ENCODE data around the gene LIN28A.
A peak's percentile ranks its signal among the peaks of the same experiment; 100 is the strongest.
"Not testable (repeated sequence)": the region's sequence is repeated elsewhere in the genome, so short reads cannot be mapped to it uniquely, and the experiment has no call there.

Gene LIN28A, protein sequence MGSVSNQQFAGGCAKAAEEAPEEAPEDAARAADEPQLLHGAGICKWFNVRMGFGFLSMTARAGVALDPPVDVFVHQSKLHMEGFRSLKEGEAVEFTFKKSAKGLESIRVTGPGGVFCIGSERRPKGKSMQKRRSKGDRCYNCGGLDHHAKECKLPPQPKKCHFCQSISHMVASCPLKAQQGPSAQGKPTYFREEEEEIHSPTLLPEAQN

GRCh38 chr1:26410706-26411623 lies at the start of gene LIN28A:
Gene LIN28A, plus strand, starts transcription at chr1:26410817. Its CDS starts 75 bp downstream, at chr1:26410892.
- DNase-seq = peak; percentile 68

DNA sequence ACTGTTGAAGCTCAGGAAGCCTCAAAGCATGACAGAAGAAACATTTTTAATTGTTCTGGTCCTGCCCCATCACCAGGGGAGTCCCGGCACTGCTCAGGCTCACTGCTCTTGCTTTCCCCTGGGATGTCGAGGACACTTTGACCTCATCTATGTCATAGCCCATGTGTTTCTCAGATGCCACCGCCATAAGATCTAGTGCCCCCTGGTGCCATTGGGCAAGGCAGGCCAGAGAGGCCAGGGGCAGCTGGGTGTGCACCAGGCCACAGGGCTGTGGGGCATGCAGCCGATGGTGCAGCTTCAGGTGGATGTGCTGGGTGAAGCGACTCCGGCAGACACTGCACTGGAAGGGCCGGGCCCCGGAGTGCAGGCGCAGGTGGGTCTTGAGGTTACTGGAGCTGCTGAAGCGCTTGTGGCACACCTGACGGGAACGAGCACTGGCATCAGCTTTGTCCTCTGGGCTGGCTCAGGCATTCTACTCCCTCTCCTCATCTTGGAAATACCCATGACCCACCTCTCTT lies 49.0 kb upstream of the LIN28A start:
- peak; percentile 54 for DNase-seq

GRCh38 chr1:26362331-26362730 lies 48.3 kb upstream of the LIN28A start:
- DNase-seq = no peak

DNA sequence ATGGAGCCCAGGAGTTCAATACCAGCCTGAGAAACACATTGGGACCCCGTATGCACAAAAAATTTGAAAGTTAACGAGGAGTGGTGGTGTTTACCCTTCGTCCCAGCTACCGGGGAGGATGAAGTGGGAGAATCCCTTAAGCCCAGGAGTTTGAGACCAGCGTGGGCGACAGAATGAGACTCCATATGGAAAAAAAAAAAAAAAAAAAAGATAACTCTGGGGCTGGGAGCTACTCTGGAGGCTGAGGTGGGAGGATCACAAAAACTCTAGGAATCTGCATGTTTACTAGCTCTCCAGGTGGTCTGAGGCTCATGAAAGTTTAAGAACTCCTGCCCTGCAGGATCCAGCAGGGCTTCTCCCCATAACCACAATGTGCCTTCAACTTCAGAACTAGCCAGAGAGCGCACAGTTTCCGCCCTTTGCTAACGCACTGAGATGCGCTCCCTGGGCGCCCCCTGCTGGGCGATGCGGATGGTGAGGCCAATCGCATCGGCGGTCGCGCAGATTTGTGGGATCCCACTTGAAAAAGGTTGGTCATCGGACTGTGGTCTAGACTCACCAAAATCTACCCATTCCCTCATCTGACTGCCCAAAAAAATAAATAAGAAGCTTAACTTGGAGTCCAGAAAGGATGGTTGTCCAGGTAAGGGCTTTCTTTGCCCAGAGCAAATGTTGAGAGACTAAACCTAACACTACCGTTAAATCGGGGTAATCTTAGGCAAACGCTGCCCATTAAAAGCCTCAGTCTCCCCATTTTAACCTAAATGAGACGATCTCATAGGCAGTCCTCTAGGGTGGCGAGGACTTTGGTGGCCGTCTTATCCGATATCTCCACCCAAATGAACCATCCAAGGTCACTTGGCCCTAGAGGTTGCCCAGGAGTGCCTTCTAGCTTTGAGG lies 46.8 kb upstream of the LIN28A start:
- peak; percentile 88 for DNase-seq

GRCh38 chr1:26364956-26365355 lies 45.7 kb upstream of the LIN28A start:
- no peak for DNase-seq

- DNase-seq = no peak
Measured at GRCh38 chr1:26367441-26367840, 43.2 kb upstream of the LIN28A start.

DNA sequence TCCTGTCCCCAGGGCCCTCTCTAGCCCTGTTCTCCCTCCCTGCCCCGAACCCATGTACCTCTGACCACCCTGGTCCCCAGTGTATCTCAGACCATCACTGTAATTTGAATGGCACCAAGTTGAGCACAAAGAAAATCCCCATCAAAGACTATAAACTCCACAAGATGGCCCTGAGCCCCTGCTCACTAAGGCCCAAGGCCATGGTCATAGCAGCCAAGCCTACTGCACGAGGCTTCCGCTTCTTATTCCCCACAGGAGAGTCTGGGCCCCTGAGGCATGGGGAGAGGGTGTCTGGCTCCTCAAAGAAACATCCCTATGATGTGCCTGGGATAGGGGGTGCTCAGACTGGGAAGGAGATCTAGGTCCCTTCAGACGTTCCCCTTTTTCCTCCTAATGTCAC lies 42.6 kb upstream of the LIN28A start:
- DNase-seq = no peak

- no peak for DNase-seq
Measured at GRCh38 chr1:26368486-26368885, 42.1 kb upstream of the LIN28A start.

- no peak for DNase-seq
Measured at GRCh38 chr1:26370591-26371382, 39.8 kb upstream of the LIN28A start.

DNA sequence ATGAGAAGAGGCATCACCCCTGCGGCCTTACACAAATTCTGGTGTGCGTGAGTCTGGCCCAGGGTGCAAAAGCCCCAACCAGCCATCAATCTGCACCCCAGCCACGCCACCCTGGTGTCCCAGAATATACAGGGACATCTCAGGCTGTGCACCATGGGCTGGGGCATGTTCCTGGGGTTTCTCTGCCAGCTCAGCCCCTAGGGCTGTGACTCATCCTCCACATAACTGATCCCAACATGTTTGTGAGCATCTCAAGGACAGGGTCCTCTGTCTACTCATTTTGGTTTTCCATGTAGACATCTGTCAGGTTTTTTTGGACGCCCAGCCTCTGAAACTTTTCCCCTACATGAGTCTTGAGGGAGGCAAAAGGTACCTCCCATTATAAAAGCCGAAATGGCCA lies 38.6 kb upstream of the LIN28A start:
- DNase-seq = no peak

- DNase-seq = not testable (repeated sequence)
Measured at GRCh38 chr1:26372611-26373010, 38.0 kb upstream of the LIN28A start, which contains the start of gene ZNF683. Gene ZNF683, minus strand, starts transcription at chr1:26372750. Its CDS starts 4,179 bp downstream, at chr1:26368571.

- no peak for DNase-seq
Measured at GRCh38 chr1:26373281-26373680, 37.3 kb upstream of the LIN28A start.

DNA sequence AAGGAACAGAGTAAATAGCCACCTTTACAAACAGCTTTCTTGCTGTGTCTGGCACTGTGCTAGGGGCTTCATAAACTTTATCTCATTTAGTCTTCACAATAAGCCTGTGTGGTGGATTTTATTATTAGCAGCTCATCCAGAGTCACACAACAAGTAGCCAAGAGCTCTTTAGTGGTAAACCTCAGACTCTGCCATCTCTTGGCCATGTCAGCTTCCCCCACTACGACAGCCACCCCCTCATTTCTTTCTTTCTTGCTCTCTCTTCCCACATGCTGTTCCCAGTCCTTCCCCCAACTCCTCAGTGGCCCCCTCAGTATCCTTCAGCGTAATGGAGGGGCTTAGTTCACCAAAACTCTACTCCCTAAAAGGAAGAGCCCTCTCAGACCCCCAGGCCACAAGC lies 36.8 kb upstream of the LIN28A start:
- DNase-seq = no peak

DNA sequence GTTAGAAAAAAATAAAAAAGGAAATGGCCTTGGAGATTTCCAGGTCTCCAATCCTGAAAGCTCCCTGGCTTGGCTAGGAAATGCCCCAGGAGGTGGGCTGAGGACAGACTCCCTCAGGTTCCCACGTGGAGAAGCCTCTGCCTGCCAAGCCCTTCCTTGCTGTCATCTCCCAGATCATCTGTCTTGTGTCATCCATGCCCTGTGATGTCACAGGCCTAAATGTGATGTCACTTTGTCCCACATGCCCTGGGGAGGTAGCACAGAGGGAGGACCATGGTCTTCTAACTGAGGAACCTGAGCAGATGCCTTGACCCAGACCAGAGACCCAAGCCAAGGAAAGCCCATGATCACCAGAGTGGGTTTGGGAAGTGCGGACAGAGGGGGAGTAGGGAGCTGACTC lies 36.3 kb upstream of the LIN28A start:
- not testable (repeated sequence) for DNase-seq

GRCh38 chr1:26375081-26375480 lies 35.5 kb upstream of the LIN28A start:
- DNase-seq = no peak

DNA sequence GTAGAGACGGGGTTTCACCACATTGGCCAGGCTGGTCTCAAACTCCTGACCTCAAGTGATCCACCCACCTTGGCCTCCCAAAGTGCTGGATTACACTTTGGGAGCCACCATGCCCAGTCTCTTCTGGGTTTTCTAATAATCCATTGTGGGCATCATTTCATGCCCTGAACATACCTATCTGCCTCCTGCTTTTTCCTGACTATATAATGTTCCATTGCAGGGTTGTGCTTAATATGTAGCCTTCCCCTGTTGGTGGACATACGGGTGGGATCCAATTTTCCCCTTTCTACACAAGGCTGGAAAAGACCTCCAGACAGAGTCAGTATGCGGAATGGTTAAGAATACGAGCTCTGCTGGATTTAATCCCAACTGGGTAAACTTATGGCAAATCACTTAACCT lies 34.6 kb upstream of the LIN28A start:
- DNase-seq = no peak

DNA sequence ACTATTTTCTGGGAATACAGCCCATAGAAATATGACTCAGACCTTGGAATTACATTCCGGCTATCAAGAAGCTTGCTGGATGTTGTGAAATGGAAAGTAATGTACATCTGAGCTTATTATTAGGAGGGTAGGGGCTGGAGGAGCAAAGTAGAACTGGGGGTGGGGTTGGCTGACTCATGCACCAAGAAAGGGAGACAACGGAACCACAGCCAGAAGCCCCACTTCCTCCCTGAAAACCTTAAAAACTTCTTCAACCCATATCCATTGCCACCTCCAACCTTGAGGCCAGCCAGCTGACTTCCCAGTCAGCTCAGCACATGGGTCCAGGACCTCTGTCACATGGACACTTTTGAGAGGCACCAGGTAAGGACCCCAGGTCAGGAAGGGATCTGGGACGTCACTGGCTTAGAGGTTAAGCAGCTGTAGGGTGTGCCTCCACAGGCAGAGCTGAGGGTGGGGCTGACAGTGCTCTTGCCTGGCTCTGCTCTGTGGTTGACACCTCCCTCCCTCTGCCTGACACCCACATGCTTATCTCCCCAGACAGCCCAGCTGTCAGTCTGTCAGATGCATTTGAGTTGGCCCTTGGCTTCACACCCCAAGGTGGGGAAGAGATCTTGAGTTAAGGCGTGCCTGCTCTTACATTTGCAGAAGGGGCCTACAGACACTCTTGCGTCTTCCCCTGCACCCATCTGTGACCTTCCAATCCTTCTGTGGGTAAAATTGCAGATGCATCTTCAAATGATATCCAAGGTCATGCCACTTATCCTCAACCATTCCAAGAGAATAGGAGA lies 32.3 kb upstream of the LIN28A start:
- DNase-seq = no peak

DNA sequence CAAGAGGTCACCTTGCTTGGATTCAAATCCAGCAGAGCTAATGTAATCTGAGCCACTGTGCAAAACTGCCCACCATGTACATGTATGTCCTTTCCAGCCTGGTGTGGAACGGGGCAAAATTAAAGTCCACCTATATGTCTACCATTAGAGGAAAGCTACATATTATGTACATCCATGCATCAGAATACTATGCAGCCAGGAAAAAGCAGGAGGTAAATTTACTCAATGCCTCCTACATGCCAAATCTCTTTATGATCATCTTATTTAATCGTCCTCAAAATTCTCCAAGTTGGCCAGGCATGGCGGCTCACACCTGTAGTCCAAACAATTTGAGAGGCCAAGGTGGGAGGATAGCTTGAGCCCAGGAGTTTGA lies 31.8 kb upstream of the LIN28A start:
- no peak for DNase-seq

- DNase-seq = no peak
Measured at GRCh38 chr1:26384076-26384475, 26.5 kb upstream of the LIN28A start.

DNA sequence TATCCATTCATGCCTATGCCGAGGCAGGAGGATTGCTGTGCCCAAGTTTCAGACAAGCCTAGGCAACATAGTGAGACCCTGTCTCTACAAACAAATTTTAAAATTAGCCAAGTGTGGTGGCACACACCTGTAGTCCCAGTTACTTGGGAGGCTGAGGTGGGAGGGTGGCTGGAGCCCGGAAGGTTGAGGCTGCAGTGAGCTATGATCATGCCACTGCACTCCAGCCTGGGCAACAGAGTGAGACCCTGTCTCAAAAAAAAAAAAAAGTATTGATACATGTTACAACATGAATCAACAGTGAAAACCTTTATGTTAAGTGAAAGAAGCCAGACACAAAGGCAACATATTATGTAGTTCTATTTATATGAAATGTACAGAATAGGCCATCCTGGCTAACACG lies 25.6 kb upstream of the LIN28A start:
- not testable (repeated sequence) for DNase-seq

GRCh38 chr1:26387447-26387846 lies 23.2 kb upstream of the LIN28A start:
- DNase-seq = no peak

All from islet precursor cell (in vitro differentiated cells).